ENCODE data around the gene MANEAL.
A peak's percentile ranks its signal among the peaks of the same experiment; 100 is the strongest.

Gene MANEAL

DNA sequence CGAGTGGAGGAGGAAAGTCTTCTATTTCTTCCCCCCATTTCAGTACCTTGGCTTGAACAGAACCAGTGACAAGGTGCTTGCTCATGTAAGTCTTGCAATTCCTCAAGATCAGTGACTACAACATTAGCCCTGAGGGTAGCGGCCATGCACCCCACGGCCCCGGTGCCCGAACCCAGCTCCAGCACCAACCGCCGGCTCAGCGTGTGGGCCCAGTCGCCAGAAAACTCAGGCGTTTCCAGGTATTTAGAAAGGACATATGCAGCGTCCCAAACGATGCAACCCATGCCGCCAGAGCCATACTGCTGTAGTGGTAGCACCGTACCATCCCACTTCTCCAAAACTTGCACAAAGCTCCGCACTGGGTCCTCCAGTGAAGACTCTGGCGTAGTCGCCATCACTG is 11.2 kb upstream of the MANEAL start:
- no peak for DNase-seq

DNA sequence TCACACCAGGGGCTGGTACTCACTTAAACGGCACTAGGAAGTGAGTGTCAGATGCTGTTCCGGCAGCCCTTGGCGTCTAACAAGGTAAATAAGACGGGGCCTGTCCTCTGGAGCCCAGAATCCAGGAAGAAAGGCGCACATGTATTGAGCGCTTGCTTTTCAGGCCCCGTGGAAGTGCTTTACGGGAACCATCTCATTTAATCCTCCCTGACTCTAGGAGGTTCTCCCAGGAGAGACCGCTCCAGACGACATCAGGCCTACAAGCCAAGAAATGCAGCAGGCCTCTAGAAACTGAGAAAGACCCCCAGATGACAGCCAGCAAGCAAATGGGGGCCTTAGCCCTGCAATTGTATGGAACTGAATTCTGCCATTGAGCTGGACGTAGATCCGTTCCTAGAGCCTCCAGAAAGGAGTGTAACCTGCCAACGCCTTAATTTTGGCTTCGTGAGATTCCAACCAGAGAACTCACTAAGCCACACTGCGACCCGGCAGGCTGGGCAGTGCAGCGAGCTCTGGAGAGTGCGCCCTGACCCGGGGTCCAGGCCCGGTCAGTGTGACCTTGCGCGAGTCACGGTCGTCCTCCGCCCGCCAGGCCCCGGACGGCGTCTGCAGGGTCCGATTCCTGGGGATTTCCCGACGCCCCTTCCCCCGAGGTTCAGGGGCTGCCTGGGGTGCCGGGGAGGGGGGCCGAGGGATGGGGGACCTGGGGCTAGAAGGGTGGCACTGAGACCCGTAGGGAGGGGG is 532 bp upstream of the MANEAL start:
- DNase-seq: no peak

GRCh38 chr1:37794372-37795339 is 1.0 kb downstream of the MANEAL start:
- no peak for DNase-seq

- no peak for DNase-seq
Observed at GRCh38 chr1:37795340-37796125, 1.9 kb downstream of the MANEAL start.

DNA sequence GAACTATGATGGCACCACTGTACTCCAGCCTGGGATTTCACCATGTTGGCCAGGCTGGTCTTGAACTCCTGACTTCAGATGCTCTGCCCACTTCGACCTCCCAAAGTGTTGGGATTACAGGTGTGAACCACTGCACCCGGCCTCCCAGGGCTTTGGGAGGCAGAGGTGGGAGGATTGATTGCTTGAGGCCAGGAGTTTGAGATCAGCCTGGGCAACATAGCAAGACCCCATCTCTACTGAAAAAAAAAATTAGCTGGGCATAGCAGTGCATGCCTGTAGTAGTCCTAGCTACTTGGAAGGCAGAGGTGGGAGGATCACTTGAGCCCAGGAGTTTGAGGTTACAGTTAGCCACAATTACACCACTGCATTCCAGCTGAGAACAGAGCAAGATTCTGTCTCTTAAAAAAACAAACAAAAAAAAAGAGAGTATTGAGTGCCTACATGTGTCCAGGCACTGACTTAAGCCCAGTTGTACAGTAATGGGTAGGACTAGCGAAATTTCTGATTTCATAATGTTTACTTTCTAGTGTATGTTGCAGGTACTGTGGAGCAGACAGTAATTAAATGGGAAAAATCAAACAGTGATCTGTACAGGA is 4.2 kb downstream of the MANEAL start:
- DNase-seq: no peak

DNA sequence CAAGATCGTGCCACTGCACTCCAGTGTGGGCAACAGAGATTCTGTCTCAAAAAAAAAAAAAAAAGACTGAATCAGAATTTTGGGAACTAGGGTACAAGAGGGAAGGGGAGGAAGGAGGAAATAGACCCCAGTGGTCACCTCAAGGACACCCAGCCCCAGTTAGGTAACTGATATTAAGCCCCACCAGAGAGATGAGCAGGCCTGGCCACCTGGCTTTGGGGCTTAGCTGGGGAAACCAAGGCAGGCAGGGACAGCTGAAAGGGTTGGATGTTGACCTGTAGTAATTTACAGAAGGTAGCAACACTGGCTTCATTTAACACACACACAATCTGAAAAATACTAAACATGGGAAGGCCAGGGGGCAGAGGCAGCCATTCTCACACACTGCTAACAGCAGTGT is 8.8 kb downstream of the MANEAL start:
- no peak for DNase-seq

DNA sequence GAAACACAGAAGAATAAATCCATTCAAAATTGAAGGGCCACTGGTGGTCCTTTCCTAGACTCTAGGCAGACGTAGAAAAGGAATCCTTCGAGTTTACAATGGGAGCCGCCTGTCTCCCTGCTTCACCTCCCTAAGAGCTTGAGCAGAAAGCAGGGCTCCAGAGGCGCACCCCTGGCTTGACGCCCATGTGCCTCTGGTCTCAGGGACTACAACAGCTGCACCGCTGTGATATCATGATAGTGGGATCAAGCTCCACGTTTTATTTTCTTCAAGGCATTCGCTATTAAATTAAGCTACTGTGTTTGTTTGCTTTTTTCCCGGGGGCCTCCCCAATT is 13.5 kb downstream of the MANEAL start:
- no peak for DNase-seq

GRCh38 chr1:37807555-37808368 is 14.1 kb downstream of the MANEAL start, which contains the start of the genes C1orf122 and YRDC:
TSS of gene C1orf122 (plus strand) at chr1:37807790. CDS start at chr1:37808405, 615 bp downstream.
TSS of gene YRDC (minus strand) at chr1:37808208. CDS start at chr1:37808180, 28 bp downstream.
- peak; percentile 94 for DNase-seq

- peak; percentile 42 for DNase-seq
Observed at GRCh38 chr1:37808369-37809319, 15.0 kb downstream of the MANEAL start.

DNA sequence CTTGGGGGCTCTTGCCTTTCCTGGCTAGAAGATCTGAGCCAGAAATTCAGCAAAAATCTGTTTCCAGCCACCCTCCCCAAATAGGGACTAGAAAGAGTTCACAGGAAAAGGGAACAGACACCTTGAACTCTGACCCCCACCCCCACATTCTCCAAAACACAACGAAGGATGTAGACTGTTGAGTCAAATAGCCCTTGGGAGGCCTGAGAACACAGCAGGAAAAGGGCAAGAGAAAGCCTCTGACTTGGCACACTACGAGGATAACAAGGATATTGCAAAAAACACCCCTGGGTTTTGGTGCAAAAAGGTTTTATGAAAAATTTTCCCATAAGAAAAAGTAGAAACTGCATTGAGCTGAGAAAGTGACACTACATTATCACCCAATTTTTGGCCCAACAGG is 16.3 kb downstream of the MANEAL start:
- no peak for DNase-seq

DNA sequence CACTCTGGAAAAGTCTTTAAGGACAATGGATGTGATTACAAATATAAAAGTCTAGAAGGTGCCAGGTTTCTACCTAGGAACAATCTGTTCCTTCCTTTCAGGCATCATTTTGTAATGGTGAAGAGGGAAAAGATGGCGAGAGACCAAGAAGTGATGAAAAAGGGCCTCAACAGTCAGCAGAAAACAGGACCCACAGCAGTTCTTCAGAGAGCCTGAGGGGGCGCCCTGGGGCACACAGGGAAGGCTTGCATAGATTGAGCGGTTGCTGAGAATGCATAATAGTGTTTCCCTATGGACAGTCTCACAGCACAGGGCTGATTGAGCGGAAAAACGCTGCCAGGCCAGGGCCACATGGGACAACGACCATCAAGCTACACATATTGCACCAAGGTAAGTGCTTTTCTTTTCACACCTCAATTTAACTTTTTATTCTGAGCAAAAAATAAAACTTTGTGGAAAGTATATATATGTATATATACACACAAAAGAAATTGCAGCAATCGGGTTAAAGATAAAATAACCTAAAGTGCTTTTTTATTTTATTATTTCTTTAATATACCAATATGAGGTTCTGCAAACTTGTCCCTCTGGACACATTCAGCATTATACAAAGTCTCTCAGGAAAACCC is 17.5 kb downstream of the MANEAL start:
- peak; percentile 32 for DNase-seq

DNA sequence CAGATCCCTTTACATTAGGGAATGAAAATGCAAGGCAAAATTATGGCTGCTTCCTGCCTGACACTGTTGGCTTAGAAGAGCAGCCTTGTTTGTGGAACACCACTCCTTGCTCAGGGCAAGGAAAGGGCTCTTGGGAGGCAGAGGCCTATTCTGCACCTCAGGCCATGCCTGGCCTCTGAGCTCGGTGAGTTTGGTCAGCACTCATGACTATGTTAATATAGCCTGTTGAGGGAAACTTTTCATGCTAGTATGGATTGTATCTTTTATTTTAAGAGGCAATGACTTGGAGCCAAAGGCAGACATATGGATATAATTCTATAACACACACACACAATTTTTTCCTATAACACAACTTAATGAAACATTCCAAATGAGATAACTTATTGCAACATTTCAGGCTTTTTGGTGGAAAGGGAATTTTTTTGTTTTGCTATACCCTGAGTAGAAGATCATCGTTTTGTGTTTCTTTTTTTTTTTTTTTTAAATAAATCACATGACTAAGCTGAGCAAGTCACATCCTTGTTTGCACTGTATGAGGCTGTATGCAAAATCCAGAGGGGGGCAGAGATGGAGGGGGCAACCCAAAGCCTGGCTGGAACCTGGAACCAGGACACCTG is 20.0 kb downstream of the MANEAL start:
- no peak for DNase-seq

DNA sequence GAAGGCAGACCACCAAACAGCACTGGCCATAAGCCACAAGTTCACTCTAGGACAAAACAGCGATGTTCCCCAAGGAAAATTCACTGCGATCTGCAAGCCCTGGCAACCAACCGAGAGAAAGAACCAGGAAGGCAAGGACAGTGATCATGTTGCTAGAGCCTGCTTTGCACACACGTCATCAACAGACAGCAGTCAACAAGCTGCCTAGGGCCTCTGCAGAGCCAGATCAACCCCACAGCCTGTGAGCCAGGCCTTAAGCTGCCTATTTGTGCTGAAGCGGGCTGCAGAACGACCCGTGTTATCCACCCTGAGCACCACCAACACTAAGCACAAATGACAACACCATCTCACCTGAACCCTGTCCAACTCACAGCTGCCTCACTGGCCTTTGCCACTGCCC is 20.6 kb downstream of the MANEAL start:
- DNase-seq: no peak

- DNase-seq: no peak
Observed at GRCh38 chr1:37817481-37817880, 23.8 kb downstream of the MANEAL start.

DNA sequence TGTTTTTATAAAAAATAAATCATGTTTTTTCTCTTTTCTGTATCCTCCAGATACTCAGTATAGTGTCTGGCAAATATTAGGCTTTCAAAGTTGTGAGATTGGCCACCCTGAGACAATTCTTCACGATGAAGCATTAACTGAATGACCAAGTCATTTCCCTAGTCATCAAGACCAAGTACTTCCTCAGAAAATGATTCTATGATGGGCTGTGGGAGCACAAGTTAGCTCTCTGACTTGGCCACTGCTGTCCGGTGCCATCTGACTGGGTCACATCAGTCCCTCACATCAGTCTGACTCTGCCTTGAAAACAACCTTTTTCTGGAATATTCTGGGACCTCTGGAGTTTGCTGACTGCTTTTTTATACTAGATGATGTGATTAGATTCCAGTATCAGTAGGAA is 27.8 kb downstream of the MANEAL start:
- no peak for DNase-seq

GRCh38 chr1:37822906-37823815 is 29.5 kb downstream of the MANEAL start:
- DNase-seq: no peak

- no peak for DNase-seq
Observed at GRCh38 chr1:37824001-37824400, 30.4 kb downstream of the MANEAL start.

DNA sequence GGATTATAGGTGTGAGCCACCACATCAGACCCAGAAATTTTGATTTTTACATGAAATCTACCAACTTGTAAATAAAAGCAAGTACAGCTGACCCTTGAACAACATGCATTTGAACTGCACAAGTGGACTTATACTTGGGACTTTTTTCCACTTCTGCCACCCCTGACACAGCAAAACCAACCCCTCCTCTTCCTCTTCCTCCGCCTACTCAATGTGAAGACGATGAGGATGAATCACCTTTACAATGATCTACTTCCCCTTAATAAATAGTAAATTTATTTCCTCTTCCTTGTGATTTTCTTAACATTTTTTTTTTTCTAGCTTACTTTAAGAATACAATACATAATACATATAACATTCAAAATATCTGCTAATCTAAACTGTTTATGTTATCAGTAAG is 31.9 kb downstream of the MANEAL start:
- no peak for DNase-seq

All from NCI-H2107 (cell line).